ENCODE results near the gene CDK14. TPM values are rescaled to one million over a fixed set of nuclear protein-coding genes. Genes with fewer than 3 reads are reported as not detected.

The CDK14 gene
- total RNA-seq, 4 donors from 2014 or later: 3.3 to 61.6 (median 38.7) TPM

DNA sequence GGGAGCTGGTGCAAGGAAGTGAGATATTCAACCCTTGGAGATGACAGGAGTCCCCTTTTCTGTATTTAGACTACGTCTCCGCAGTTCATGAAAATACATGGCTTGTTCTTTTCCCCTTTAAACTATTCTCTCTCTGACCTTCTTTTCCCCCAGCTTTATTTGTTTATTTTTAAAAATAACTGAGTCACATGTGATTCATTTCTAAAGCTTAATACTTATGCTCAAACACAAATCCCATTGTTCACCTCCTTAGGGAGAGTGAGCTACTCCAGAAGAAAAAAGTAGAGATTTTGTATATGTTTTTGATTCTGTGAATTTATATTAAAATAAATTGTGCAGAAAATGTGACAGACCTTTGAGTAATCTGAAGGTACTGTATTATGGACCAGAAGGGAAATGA is 632.2 kb downstream of the CDK14 start:
- intact Hi-C loops (cut with DNase I; ENCODE audit: low total_unique reads): no loop called here
- Histone ChIP-seq H3K4me1 (no peaks in the 10 kb centered on the region), H3K36me3 (no peaks in the 10 kb centered on the region), H3K27ac (no peak overlapping the region), H3K27me3 (no peaks in the 10 kb centered on the region), H3K9me3 (no peaks in the 10 kb centered on the region), H3K4me3 (no peak overlapping the region)
- TF ChIP-seq, protein P1, sequence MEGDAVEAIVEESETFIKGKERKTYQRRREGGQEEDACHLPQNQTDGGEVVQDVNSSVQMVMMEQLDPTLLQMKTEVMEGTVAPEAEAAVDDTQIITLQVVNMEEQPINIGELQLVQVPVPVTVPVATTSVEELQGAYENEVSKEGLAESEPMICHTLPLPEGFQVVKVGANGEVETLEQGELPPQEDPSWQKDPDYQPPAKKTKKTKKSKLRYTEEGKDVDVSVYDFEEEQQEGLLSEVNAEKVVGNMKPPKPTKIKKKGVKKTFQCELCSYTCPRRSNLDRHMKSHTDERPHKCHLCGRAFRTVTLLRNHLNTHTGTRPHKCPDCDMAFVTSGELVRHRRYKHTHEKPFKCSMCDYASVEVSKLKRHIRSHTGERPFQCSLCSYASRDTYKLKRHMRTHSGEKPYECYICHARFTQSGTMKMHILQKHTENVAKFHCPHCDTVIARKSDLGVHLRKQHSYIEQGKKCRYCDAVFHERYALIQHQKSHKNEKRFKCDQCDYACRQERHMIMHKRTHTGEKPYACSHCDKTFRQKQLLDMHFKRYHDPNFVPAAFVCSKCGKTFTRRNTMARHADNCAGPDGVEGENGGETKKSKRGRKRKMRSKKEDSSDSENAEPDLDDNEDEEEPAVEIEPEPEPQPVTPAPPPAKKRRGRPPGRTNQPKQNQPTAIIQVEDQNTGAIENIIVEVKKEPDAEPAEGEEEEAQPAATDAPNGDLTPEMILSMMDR (IDR thresholded peaks at IDR 0.05): no peak
- TF ChIP-seq POLR2A (IDR thresholded peaks at IDR 0.05): no peak
- DNase-seq: no peak

GRCh38 chr7:91228927-91229558 is 632.9 kb downstream of the CDK14 start:
- Histone ChIP-seq H3K9me3 (no peaks in the 10 kb centered on the region), H3K4me3 (no peak overlapping the region), H3K36me3 (no peaks in the 10 kb centered on the region), H3K27me3 (no peaks in the 10 kb centered on the region), H3K4me1 (no peaks in the 10 kb centered on the region), H3K27ac (no peak overlapping the region)
- DNase-seq: no peak
- no peak for TF ChIP-seq POLR2A (IDR thresholded peaks at IDR 0.05)
- TF ChIP-seq, protein P1 (IDR thresholded peaks at IDR 0.05): no peak
- intact Hi-C loops (cut with DNase I; ENCODE audit: low total_unique reads): no loop called here

DNA sequence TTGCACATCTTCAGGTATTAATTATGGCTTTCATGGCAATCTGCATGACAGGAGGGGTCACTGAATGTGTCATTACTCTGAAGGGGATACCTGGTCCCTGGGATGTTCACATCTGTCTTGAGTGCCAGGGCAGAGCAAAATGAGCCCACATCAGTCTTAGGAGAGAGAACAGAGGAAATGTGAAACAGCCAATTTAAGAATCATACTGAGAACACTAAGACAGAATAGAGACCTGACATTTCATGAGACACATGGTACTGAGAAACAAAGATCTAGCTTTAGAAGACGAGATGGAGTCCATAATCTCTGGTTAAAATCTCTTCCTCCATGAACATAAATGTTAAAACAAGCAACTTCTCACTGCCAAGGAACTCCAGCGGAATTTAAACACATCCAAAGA is 634.0 kb downstream of the CDK14 start:
- Histone ChIP-seq H3K9me3 (no peaks in the 10 kb centered on the region), H3K4me1 (no peaks in the 10 kb centered on the region), H3K36me3 (no peaks in the 10 kb centered on the region), H3K4me3 (no peak overlapping the region), H3K27ac (no peak overlapping the region), H3K27me3 (no peaks in the 10 kb centered on the region)
- no peak for DNase-seq
- TF ChIP-seq, protein P1 (IDR thresholded peaks at IDR 0.05): no peak
- no peak for TF ChIP-seq POLR2A (IDR thresholded peaks at IDR 0.05)
- intact Hi-C loops (cut with DNase I; ENCODE audit: low total_unique reads): no loop called here

DNA sequence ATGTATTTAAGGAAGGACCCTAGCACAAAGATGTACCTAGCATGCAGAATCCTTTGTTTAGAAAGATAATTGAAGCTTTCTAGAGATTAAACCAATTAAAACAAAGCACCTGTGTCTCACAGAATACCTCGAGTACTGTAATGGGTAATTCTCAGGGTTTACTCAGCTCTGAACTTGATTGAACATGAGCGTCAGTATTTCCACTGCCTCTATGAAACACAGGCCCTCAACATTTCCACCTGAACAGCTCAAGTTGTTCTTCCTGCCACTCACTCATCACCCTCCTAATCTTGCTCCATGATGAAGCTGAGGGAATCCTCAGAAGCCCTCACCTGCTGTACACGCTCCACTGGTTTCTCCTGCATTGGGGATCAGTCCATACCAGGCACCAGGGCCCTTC is 634.4 kb downstream of the CDK14 start:
- no peaks in the 10 kb centered on the region for H3K27me3 ChIP-seq
- DNase-seq: no peak
- no peaks in the 10 kb centered on the region for H3K9me3 ChIP-seq
- no peak overlapping the region for H3K4me3 ChIP-seq
- no peak overlapping the region for H3K27ac ChIP-seq
- H3K36me3 ChIP-seq: no peaks in the 10 kb centered on the region
- no peaks in the 10 kb centered on the region for H3K4me1 ChIP-seq
- intact Hi-C loops (cut with DNase I; ENCODE audit: low total_unique reads): no loop called here
- no peak for TF ChIP-seq POLR2A (IDR thresholded peaks at IDR 0.05)
- TF ChIP-seq, protein P1 (IDR thresholded peaks at IDR 0.05): no peak

DNA sequence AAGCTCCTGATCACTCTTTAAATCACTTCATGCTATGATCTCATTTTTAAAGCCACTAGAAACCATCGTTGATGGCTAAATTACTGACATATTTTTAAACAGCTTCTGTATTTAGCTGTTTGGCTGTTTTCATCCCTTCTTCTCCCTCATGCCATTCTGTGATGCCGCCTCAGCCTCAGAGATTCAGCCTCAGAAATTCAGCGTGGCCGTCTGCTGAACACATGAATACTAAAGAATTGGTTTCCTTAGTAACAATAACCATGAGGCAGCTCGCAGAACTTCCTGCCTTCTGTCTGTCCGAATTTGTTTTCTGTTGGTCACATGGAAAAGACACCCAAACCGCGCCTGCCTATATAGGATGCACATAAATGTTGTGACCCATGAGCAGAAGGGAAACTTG is 637.1 kb downstream of the CDK14 start:
- Histone ChIP-seq H3K36me3 (no peaks in the 10 kb centered on the region), H3K27ac (no peak overlapping the region), H3K4me3 (no peak overlapping the region), H3K4me1 (no peaks in the 10 kb centered on the region), H3K27me3 (no peaks in the 10 kb centered on the region), H3K9me3 (no peaks in the 10 kb centered on the region)
- intact Hi-C loops (cut with DNase I; ENCODE audit: low total_unique reads): no loop called here
- no peak for TF ChIP-seq POLR2A (IDR thresholded peaks at IDR 0.05)
- TF ChIP-seq, protein P1 (IDR thresholded peaks at IDR 0.05): no peak
- no peak for DNase-seq
